Activated T-helper 1 cell treated with anti-CD3 and anti-CD28 coated beads, Interleukin-12 subunit alpha, Interleukin-12 subunit beta, Interleukin-2, Interleukin-4 antibody, amounts not matched to agents 30 ng/mL and 10 ng/mL and 1 ng/mL, durations not matched to agents 14 hours and 24 hours and 36 hours (primary cell): ENCODE measurements around the gene RINL. TPM values are rescaled to one million over a fixed set of nuclear protein-coding genes. Genes with fewer than 3 reads are reported as not detected.
"Not testable (repeated sequence)": the region's sequence is repeated elsewhere in the genome, so short reads cannot be mapped to it uniquely, and the experiment has no call there.

ENCODE experiments used
- DNase-seq: peaks from one replicate; pipeline ENCODE4 v3.0.0; 2021; ENCODE audit warnings: low spot score
- H3K27ac Mint-ChIP-seq: one replicate; pipeline ENCODE4 v1.8.0; 2021; ENCODE audit warnings: mild to moderate bottlenecking, mixed read lengths
- H3K27me3 Mint-ChIP-seq: one replicate; pipeline ENCODE4 v1.8.0; 2022; ENCODE audit warnings: mild to moderate bottlenecking, moderate library complexity, mixed read lengths; ENCODE audit not compliant: insufficient read depth
- H3K36me3 Mint-ChIP-seq: one replicate; pipeline ENCODE4 v1.8.0; 2021; ENCODE audit warnings: low read depth, mixed read lengths
- H3K4me1 Mint-ChIP-seq: one replicate; pipeline ENCODE4 v1.8.0; 2021; ENCODE audit warnings: low read depth, mixed read lengths
- H3K4me3 Mint-ChIP-seq: one replicate; pipeline ENCODE4 v1.8.0; 2021; ENCODE audit warnings: mild to moderate bottlenecking, moderate library complexity, mixed read lengths
- H3K9me3 Mint-ChIP-seq: one replicate; pipeline ENCODE4 v1.8.0; 2021; ENCODE audit warnings: mixed read lengths
- intact Hi-C: fragments of 100-400 bp; cut with micrococcal nuclease; formaldehyde crosslinking; loops from one replicate; pipeline ENCODE4 v1.15.1; 2024
- total RNA-seq: library from RNA; stranded (reverse); gene quantifications from 2 replicates; pipeline ENCODE4 v1.2.3, GENCODE V29; 2022

Gene RINL
- total RNA-seq, 1 donor from 2014 or later, result 73.1 TPM

DNA sequence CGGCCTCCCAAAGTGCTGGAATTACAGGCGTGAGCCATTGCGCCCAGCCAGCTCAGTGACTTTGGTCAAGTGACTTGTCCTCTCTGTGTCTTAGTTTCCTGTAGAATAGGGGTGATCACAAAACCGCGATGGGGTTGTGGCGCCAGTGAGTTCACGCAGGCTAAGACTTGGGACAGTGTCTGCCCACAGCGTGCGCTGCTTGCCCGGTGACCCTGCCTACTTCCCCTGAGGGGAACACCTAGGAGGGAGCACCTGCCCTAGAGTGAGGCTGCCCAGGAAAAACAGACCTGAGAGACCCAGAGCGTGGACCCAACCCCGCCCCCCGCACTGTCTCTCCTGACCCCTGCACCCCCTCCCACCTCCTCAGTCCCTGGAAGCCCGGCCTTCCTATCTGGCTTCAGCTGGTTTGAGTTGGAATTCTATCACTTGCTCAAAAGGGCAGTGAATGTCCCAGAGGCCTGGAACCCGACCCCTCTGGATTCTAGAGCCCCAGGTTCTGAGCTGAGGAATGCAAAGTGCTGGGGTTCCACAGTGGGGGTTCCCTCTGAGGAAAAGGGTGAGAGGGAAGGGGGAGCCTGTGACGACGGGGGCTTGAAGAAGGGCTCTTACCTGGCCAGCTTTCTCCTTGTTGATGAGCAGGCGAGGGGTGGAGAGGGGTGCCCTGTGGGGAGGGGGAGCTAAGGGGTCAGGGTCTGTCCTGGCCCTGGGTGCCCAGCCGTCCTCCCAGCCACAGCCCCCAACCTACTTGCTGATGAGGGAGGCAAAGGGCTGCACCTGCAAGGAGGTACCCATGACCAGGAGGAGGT lies 2.2 kb upstream of the RINL start:
- H3K27ac Mint-ChIP-seq, result no peak overlapping the region
- H3K9me3 Mint-ChIP-seq, result no peaks in the 10 kb centered on the region
- no peak overlapping the region for H3K4me3 Mint-ChIP-seq

DNA sequence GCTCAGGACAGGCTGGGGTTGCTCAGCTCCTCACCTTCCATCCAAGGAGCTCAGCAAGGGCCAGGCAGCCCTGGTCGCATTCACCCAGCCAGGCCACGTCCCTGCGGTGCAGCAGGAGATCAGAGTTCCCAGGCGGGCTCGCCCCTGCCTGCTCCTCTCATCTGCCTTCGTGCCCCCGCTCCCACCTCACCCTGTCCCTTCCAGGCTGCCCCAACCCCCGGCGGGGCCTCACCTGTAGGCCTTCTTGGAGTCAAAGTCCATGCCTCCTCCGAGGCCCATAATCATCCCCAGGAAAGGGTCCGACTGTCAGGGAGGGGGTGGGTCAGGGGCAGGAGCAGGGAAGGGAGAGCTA lies 1.3 kb upstream of the RINL start:
- intact Hi-C loops, result no loop called here
- Mint-ChIP-seq H3K27ac (no peak overlapping the region), H3K4me3 (no peak overlapping the region)

More for the DNA sequence above, 2.2 kb upstream of the RINL start:
- Mint-ChIP-seq H3K4me1 (peaks cover 33% of the 10 kb centered on the region), H3K36me3 (peaks cover 10% of the 10 kb centered on the region), H3K27me3 (no peaks in the 10 kb centered on the region)
- no peak for DNase-seq
- intact Hi-C loops, result no loop called here

DNA sequence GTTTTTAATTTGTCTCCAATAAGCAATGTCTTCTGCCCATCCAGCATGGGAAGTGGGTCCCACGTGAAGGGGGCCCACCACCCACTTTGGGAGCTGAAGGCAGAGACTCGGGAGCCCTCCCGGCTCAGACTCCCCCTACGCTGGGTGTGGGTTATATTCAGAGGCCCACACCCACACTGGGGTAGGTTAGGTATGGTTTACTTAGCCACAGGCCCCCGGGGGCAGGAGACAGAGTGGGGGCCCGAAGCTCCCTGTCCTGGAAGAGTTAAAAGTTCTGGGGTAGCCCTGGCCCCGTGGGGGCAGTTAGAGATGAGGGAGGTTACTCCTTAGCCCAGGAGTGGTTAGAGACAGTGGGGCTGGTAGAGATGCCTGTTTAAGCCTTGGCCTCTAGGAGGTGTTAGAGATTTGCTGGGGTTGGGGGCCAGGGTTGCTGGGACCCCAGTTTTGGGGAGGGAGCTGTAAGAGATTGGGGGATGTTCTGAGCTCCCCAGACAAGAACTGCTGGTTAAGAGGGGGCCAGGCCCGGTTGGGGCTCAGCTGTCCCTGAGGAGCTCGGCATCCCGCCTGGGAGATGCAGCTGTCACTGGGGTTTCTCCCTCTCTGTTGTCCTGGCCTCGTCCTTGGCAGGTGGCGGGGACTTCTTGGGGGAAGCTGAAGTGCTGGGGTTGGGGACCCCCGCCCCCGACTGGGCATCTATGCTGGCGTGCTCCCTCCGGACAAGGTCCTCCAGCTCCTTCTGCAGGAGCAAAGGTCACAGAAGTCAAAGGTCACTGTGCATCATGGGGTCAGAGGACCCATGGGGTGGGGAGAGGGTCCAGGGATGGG lies 712 bp upstream of the RINL start:
- Mint-ChIP-seq H3K27me3 (no peaks in the 10 kb centered on the region), H3K36me3 (peaks cover 12% of the 10 kb centered on the region), H3K4me1 (peaks cover 33% of the 10 kb centered on the region), H3K27ac (peak overlapping the region; percentile 96), H3K9me3 (no peaks in the 10 kb centered on the region), H3K4me3 (peak overlapping the region; percentile 95)
- DNase-seq, result no peak
- intact Hi-C loops, result loop anchor here (1.0 kb wide), 3 partner anchors 9 to 52 kb away; partner anchors contain the start of genes MRPS12, NFKBIB, SARS2 and SIRT2

More for the DNA sequence above, 1.3 kb upstream of the RINL start:
- H3K36me3 Mint-ChIP-seq, result peaks cover 12% of the 10 kb centered on the region
- peaks cover 33% of the 10 kb centered on the region for H3K4me1 Mint-ChIP-seq
- no peak for DNase-seq
- no peaks in the 10 kb centered on the region for H3K27me3 Mint-ChIP-seq
- no peaks in the 10 kb centered on the region for H3K9me3 Mint-ChIP-seq

DNA sequence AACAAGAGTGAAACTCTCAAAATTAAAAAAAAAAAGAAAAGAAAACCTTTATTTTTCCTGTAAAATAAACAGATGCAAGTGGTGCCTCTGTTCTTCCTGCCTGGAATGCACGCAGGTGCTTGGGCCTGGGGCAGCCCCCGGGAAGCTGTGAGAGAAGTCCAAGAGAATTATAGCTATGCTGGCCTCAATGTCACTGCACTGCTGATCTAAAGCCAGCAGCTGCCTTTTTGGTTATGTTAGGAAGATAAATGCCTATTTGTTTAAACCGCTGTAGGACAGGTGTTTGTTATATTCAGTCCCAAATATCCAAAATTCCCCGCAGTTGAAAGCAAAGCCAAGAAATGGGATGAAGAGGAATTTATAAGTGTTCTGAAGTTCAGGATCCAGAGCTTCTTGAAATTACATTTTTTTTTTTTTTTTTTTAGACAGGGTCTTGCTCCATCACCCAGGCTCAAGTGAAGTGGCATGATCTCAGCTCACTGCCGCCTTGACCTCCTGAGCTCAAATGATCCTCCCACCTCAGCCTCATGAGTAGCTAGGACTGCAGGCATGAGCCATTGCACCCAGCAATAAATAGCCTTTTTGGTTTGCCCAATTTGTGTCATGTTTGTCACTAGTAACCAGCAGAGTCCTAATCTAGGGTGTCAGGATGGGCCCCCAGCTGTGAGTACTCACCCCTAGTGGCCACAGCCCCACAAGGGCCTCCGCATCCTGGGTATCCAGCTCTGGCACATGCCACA lies 2.2 kb downstream of the RINL start:
- no peak overlapping the region for H3K4me3 Mint-ChIP-seq
- peaks cover 34% of the 10 kb centered on the region for H3K4me1 Mint-ChIP-seq
- intact Hi-C loops, result no loop called here
- peak overlapping the region; percentile 63 for H3K27ac Mint-ChIP-seq
- no peaks in the 10 kb centered on the region for H3K9me3 Mint-ChIP-seq
- no peak for DNase-seq
- H3K36me3 Mint-ChIP-seq, result peaks cover 7% of the 10 kb centered on the region
- H3K27me3 Mint-ChIP-seq, result no peaks in the 10 kb centered on the region

DNA sequence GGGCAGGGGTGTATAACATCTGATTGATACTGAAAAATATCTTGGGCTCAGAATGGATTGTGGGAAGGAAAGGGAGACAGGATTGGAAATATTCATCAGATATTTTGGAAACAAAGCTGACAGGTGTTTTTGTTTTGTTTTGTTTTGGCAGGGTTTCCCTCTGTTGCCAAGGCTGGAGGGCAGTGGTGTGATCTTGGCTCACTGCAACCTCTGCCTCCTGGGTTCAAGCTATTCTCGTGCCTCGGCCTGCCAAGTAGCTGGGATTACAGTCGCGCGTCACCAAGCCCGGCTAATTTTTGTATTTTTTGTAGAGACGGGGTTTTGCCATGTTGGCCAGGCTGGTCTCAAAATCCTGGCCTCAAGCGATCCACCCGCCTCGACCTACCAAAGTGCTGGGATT lies 4.7 kb downstream of the RINL start:
- H3K27me3 Mint-ChIP-seq, intact Hi-C loops, H3K4me3 Mint-ChIP-seq, H3K9me3 Mint-ChIP-seq, DNase-seq: not testable (repeated sequence)
- Mint-ChIP-seq H3K36me3 (peaks cover 16% of the 10 kb centered on the region), H3K4me1 (peaks cover 52% of the 10 kb centered on the region), H3K27ac (peak overlapping the region; percentile 59)

DNA sequence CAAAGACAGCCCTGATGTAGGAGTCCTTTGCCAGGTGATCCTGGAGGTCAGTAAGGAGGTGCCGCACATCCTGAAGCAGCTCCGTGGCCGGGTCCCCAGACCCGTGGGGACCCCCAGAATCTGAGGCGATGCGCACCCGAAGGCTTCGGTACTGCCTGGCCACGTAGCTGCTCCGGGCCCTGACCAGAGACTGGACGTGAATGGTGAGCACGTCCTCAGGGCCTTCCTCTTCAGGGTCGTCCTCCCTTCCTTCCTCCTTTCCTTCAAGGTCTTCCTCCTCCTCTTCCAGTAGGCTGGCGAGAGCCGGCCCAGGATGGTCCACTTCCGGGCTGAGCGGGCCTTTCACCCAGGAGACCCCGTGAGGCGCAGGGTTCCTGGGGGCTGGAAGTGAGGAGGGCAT lies 7.5 kb downstream of the RINL start:
- H3K4me1 Mint-ChIP-seq, result peaks cover 36% of the 10 kb centered on the region
- H3K4me3 Mint-ChIP-seq, result peak overlapping the region; percentile 80
- H3K27ac Mint-ChIP-seq, result peak overlapping the region; percentile 70
- DNase-seq, result no peak
- intact Hi-C loops, result no loop called here
- peaks cover 20% of the 10 kb centered on the region for H3K36me3 Mint-ChIP-seq
- no peaks in the 10 kb centered on the region for H3K27me3 Mint-ChIP-seq
- no peaks in the 10 kb centered on the region for H3K9me3 Mint-ChIP-seq

DNA sequence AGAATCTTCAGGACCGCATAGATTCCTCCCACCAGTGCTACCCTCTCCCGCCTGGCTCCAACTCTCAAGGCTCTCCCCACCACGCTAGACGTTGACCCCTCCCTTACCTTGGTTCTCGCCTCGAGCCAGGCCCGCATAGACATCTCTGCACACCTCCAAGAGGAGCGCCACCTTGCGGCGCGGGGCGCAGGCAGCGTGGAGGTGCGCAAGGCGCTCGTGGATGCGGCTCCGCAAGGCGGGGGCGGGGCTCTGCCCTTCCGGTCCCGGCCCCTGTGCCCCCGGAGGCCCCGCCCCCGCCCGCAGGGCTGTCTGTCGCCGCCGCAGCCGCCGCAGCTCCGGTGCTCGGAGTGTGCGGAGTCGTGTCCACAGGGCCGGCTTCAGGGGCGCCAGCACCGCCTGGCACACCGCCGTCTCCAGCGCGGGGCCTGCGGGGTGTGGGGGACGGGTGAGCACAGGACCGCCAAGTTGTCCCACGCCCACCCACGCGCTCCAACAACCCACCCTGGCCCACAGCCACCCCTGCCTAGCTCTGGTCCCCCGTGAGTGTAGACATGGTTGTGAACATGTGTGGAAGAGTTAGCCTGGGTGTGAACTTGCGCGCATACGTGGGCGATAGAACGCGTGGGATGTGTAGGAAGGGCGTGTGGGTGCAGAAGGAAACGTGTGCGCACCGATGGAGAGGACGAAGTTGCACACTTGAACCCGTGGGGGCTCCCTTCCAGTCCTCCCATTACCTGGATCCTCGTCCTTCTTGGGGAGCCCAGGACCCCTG lies 8.1 kb downstream of the RINL start:
- DNase-seq, result peak; percentile 92
- H3K4me1 Mint-ChIP-seq, result peaks cover 42% of the 10 kb centered on the region
- H3K4me3 Mint-ChIP-seq, result peak overlapping the region; percentile 86
- peak overlapping the region; percentile 87 for H3K27ac Mint-ChIP-seq
- intact Hi-C loops, result loop anchor here (1.0 kb wide), 2 partner anchors 8 to 18 kb away; partner anchors contain the start of gene RINL
- peaks cover 20% of the 10 kb centered on the region for H3K36me3 Mint-ChIP-seq
- no peaks in the 10 kb centered on the region for H3K27me3 Mint-ChIP-seq
- no peaks in the 10 kb centered on the region for H3K9me3 Mint-ChIP-seq

DNA sequence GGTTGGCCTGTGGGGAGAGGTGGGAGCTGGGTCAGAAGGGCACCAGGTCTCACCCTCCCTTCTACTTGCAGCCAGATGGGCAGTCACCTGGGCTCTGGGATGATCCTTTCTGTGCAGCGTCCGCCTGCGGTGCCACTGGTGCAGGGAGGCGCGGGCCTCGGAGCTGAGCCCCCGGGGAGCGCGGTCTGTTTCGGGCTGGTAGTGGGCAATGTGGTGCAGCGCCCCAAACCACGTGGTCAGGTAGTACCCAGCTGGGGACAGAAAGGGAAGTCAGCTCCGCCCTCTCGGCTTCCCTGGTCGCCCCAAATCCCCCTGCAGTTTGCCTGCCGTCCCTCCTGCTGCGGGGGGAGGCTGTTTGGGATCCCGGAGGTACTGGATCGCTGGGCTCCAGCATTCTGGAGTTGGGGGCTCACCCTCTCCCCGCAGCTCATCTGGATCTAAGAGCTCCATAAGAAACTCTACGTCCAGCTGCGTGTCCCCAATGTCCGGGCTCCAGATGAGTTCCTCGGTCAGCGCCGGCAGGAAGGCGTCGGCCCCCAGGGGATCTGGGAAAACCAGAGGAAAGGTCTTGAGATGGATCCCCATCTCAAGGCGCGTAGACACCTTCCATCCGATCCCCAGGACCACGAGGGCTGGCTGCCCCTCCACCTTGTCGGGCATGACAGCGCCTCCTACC lies 8.8 kb downstream of the RINL start:
- Mint-ChIP-seq H3K4me3 (peak overlapping the region; percentile 86), H3K4me1 (peaks cover 49% of the 10 kb centered on the region), H3K9me3 (no peaks in the 10 kb centered on the region), H3K27ac (peak overlapping the region; percentile 87), H3K27me3 (no peaks in the 10 kb centered on the region), H3K36me3 (peaks cover 18% of the 10 kb centered on the region)
- DNase-seq, result no peak
- intact Hi-C loops, result loop anchor here (1.0 kb wide), 2 partner anchors 9 to 17 kb away; partner anchors contain the start of gene RINL

DNA sequence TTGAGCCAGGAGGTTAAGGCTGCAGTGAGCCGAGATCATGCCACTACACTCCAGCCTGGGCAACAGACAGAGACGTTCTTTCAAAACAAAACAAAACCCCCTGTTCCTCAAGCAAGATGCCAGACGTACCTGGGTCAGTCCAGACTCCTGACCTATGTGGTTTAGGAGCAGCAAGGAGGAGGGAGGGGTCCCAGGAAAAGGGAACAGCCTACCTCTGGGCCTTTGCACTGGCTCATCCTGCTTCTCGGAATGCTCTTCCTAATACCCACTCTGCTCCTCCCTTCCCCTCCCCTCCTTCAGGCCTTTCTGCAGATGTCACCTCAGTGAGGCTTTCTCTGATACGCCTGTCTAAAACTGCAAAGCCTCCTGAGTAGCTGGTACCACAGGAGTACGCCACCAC lies 9.5 kb downstream of the RINL start:
- Mint-ChIP-seq H3K36me3 (peaks cover 18% of the 10 kb centered on the region), H3K27ac (no peak overlapping the region), H3K27me3 (no peaks in the 10 kb centered on the region), H3K4me3 (peak overlapping the region; percentile 86), H3K4me1 (peaks cover 51% of the 10 kb centered on the region), H3K9me3 (no peaks in the 10 kb centered on the region)
- no peak for DNase-seq
- intact Hi-C loops, result no loop called here

DNA sequence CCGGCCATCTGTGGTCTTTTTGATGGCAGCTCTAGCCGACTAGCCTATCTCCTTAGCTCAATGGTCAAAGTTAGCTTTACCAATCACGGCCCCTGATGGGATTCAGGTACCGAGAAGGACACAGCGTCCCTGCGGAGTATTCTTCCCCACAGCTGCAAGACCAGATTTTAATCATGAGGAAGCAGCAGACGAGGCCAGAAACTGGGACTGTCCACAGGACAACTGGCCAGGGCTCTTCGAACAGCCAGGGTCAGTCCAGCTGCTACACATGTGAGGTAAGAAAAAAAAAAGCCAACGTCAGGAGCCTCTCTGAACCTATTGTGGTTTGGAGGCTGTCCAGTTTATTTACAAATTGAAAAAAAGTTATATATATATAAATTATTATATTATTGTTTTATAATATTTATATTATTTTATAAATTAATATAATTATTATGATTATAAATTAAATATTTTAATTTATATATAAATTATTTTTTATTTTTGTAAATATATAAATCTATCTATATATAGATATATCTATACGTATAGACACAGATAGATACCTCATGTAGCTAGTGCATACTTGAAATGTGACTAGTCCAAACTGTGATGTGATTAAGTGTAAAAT lies 10.8 kb downstream of the RINL start:
- no peaks in the 10 kb centered on the region for H3K27me3 Mint-ChIP-seq
- H3K4me1 Mint-ChIP-seq, result peaks cover 50% of the 10 kb centered on the region
- peaks cover 13% of the 10 kb centered on the region for H3K36me3 Mint-ChIP-seq
- H3K9me3 Mint-ChIP-seq, result no peaks in the 10 kb centered on the region
- H3K4me3 Mint-ChIP-seq, result no peak overlapping the region
- no peak overlapping the region for H3K27ac Mint-ChIP-seq
- intact Hi-C loops, result no loop called here
- no peak for DNase-seq

DNA sequence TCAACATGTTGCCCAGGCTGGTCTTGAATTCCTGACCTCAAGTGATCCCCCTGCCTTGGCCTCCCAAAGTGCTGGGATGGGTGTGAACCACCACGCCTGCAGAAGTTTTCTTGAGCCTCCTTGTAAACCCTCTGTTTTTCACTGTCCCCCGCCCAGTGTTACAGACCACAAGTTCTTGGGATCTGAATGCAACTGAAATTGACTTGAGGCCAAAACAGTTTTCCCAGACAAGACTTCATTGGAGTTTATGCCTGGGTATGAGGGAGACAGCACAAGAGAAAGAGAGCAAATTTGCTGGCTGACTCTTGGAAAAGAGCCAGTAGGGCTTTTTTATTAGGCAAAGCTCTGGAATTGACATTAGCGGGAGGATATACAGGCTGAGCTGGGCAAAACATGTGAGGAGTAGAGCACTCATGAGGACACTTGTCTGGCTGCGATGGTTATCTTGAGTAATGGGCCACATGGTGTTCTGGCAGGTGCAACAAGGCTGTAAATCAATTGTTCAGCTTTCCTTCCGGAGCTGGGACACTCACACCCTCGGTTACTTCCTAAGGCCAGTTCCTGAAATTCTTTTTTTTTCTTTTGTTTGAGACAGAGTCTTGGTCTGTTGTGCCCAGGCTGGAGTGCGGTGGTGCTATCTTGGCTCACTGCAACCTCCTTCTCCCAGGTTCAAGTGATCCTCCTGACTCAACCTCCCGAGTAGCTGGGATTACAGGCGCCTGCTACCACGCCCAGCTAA lies 15.6 kb downstream of the RINL start:
- no peaks in the 10 kb centered on the region for H3K27me3 Mint-ChIP-seq
- no peak overlapping the region for H3K4me3 Mint-ChIP-seq
- DNase-seq, result no peak
- H3K9me3 Mint-ChIP-seq, result no peaks in the 10 kb centered on the region
- intact Hi-C loops, result no loop called here
- peaks cover 4% of the 10 kb centered on the region for H3K36me3 Mint-ChIP-seq
- peaks cover 35% of the 10 kb centered on the region for H3K4me1 Mint-ChIP-seq
- H3K27ac Mint-ChIP-seq, result no peak overlapping the region
